Upper lobe of left lung (tissue), 6 donors: ENCODE measurements around the gene GUCA1C. TPM values are rescaled to one million over a fixed set of nuclear protein-coding genes. Genes with fewer than 3 reads are reported as not detected.

Experiments
- ATAC-seq, 2 donors: fragments of 200-7000 bp; cut with Tn5 transposase; one replicate each; pipeline ENCODE4 v1.9.1; 2022; ENCODE audit warnings: mild to moderate bottlenecking in 2 of 2, moderate library complexity in 2 of 2; ENCODE audit not compliant: low FRiP score in 2 of 2
- DNase-seq, 2 donors: peaks; one replicate each; pipeline ENCODE4 v3.0.0-alpha.2; 2019 to 2020
- H3K27ac ChIP-seq, 4 donors: fragments of 200-600 bp; sonication (generic); one replicate each; pipeline ENCODE4 v1.5.1; 2016 to 2019
- H3K27me3 ChIP-seq, 4 donors: fragments of 200-600 bp; sonication (generic); one replicate each; pipeline ENCODE4 v1.5.1; 2017 to 2019
- H3K36me3 ChIP-seq, 4 donors: fragments of 200-600 bp; sonication (generic); one replicate each; pipeline ENCODE4 v1.5.1; 2016 to 2019
- H3K4me1 ChIP-seq, 4 donors: fragments of 200-600 bp; sonication (generic); one replicate each; pipeline ENCODE4 v1.5.1; 2018 to 2019
- H3K4me3 ChIP-seq, 4 donors: fragments of 200-600 bp; sonication (generic); one replicate each; pipeline ENCODE4 v1.5.1; 2017 to 2019; ENCODE audit warnings: mild to moderate bottlenecking in 2 of 4, moderate library complexity in 1 of 4
- H3K9me3 ChIP-seq, 4 donors: fragments of 200-600 bp; sonication (generic); one replicate each; pipeline ENCODE4 v1.5.1; 2018 to 2019
- CTCF ChIP-seq, 6 experiments: fragments of 450-650 bp in 4 of 6; fragments of 200-600 bp in 2 of 6; sonication (generic) in 2 of 6; IDR thresholded peaks; one replicate each; pipeline ENCODE4 v1.5.1; 2016 to 2019; ENCODE audit warnings: antibody characterized with exemption in 6 of 6
- EP300 ChIP-seq, 4 donors: sonication (generic); formaldehyde crosslinking; IDR thresholded peaks; one replicate each; pipeline ENCODE4 v1.5.1; 2017; ENCODE audit warnings: antibody characterized with exemption in 4 of 4, control low read depth in 2 of 4
- POLR2A ChIP-seq, 4 donors: fragments of 450-650 bp; IDR thresholded peaks; one replicate each; pipeline ENCODE4 v1.5.1; 2016 to 2017; ENCODE audit warnings: antibody characterized with exemption in 4 of 4, mild to moderate bottlenecking in 2 of 4
- POLR2AphosphoS5 ChIP-seq, 2 donors: sonication (generic); formaldehyde crosslinking; IDR thresholded peaks; one replicate each; pipeline ENCODE4 v1.5.1; 2017; ENCODE audit warnings: antibody characterized with exemption in 2 of 2
- WGBS, 2 donors: methylation state at CpG; one replicate each; pipeline ENCODE4 v1.1.5; 2017 to 2018; 5-methylcytosine and 5-hydroxymethylcytosine counted together
- total RNA-seq, 6 donors: library from RNA; depleted of rRNA in 4 of 6; stranded (reverse); fragments of >200 nt in 4 of 6; gene quantifications; one replicate each; pipeline versions ENCODE4 v1.1.0 to v1.2.1, GENCODE V29; 2016 to 2021
- donor health status: DM: no; HTN: no; CAD: no; lungs with moderate emphysema.
- donor health status: DM: no; HTN: yes; CAD: no; lungs with severe emphysema.

GUCA1C gene
- total RNA-seq, 6 donors from 2014 or later: not detected

DNA sequence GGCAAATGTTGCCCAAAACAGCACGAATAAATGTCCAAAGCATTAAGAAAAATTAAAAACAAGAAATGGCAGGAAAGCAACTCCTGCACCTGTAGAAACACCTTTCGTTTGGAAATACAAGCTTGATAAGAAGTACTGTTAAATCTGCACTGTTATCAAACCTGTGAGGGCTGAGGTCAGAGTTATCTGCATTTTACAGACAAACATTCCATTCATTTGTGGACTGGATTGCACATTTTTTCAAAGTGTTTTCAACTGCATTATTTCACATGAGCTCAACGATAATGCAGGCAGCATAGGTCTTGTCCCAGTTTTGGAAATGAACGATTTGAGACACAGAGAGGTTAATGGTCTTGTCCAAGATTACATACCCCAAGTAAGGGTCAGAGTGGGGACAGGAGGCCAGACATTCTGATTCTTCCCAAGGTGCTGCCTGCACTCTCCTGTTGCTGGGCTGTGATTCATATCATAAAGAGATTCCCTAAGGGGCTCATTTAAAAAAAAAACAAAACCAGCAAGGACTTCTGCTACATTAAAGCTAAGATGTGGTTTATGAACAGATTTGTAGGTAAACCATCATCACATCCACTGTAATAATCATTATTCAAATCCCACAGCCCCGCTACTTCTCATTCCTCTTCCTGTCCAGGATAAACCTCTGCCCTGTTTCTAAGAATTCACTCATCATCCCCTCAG is 13.0 kb downstream of the GUCA1C start:
- TF ChIP-seq EP300 (IDR thresholded peaks at IDR 0.05) (no peak), POLR2AphosphoS5 (IDR thresholded peaks at IDR 0.05) (no peak), CTCF (IDR thresholded peaks at IDR 0.05) (no peak), POLR2A (IDR thresholded peaks at IDR 0.05) (no peak)
- no peaks in the 10 kb centered on the region for H3K27me3 ChIP-seq
- no peak for ATAC-seq
- H3K4me1 ChIP-seq: no peaks in the 10 kb centered on the region
- no peaks in the 10 kb centered on the region for H3K36me3 ChIP-seq
- no peaks in the 10 kb centered on the region for H3K9me3 ChIP-seq
- no peak overlapping the region for H3K4me3 ChIP-seq
- no peak for DNase-seq
- H3K27ac ChIP-seq: no peak overlapping the region
- 42 to 53% methylated on average over 5 of the region's 5 CpGs for WGBS, 2 donors

GRCh38 chr3:108940166-108940565 is 13.5 kb downstream of the GUCA1C start:
- Histone ChIP-seq H3K36me3 (no peaks in the 10 kb centered on the region), H3K27ac (no peak overlapping the region), H3K4me3 (no peak overlapping the region), H3K27me3 (no peaks in the 10 kb centered on the region), H3K4me1 (no peaks in the 10 kb centered on the region), H3K9me3 (no peaks in the 10 kb centered on the region)
- no peak for ATAC-seq
- no peak for TF ChIP-seq POLR2A (IDR thresholded peaks at IDR 0.05)
- DNase-seq: no peak
- 54 to 59% methylated on average over 4 of the region's 4 CpGs for WGBS, 2 donors

DNA sequence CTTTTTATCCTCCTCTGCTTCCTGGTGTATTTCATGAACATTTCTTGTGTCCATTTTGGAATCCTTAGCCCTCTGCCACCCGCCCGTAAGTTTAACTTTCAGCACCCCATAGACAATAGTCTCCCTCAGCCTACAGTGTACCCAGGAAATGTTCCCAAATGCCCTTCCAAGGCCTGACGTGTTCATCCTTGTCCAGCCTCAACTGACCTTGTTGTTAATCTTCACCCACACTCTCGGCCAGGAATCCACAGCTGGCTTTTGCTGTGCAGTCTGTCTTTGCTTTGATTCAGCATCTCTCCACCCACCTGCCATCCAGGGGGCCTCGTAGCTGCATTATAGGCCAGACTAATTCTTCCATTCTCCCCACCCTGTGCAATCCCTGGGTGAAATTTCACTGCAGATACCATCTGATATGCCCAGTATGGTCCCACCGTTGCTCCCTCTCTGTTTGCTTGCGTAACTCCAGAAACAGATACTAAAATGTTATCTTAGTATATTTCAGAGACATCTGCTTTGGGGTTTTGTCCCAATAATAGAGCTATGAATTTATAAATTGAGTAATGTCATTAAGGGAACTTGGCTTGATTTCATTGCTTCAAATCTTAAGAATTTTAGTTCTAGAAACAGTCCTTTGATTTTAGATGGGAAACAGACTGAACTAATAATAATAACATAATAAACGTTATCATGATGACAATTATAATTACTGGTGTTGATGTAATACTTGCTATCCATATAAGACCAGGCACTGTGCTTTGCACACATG is 16.6 kb downstream of the GUCA1C start:
- no peaks in the 10 kb centered on the region for H3K27me3 ChIP-seq
- no peaks in the 10 kb centered on the region for H3K36me3 ChIP-seq
- no peak overlapping the region for H3K27ac ChIP-seq
- WGBS, 2 donors: 72 to 80% methylated on average over 8 of the region's 8 CpGs
- DNase-seq (no peak), ATAC-seq (no peak)
- H3K4me3 ChIP-seq: no peak overlapping the region
- TF ChIP-seq EP300 (IDR thresholded peaks at IDR 0.05) (no peak), POLR2A (IDR thresholded peaks at IDR 0.05) (no peak), POLR2AphosphoS5 (IDR thresholded peaks at IDR 0.05) (no peak), CTCF (IDR thresholded peaks at IDR 0.05) (no peak)
- no peaks in the 10 kb centered on the region for H3K9me3 ChIP-seq
- no peaks in the 10 kb centered on the region for H3K4me1 ChIP-seq

GRCh38 chr3:108931035-108931434 is 22.6 kb downstream of the GUCA1C start:
- DNase-seq: no peak
- no peaks in the 10 kb centered on the region for H3K4me1 ChIP-seq
- no peak overlapping the region for H3K27ac ChIP-seq
- no peaks in the 10 kb centered on the region for H3K9me3 ChIP-seq
- H3K27me3 ChIP-seq: no peaks in the 10 kb centered on the region
- no peak for TF ChIP-seq CTCF (IDR thresholded peaks at IDR 0.05)
- no peak for TF ChIP-seq POLR2AphosphoS5 (IDR thresholded peaks at IDR 0.05)
- TF ChIP-seq POLR2A (IDR thresholded peaks at IDR 0.05): no peak
- no peak for TF ChIP-seq EP300 (IDR thresholded peaks at IDR 0.05)
- ATAC-seq: no peak
- H3K4me3 ChIP-seq: no peak overlapping the region
- no peaks in the 10 kb centered on the region for H3K36me3 ChIP-seq

DNA sequence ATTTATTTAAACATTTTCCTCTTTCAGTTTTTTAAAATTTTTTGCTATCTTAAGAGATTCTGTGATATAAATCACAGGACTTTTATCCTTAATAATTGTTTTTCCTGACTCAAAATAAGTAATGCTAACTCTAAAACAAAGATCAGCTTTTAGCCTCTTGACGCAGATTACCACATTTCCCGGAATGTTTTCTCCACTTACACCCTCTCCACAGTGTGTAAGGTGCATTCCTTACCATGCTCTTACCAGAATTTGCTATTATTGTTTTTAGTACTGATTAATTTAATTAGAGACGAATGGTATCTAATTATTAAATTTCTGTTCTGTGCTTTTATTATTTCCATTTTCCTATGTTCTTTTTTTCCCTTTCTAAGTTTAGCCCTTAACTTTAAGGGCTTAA is 34.8 kb downstream of the GUCA1C start:
- ATAC-seq (no peak), DNase-seq (no peak)
- H3K36me3 ChIP-seq: no peaks in the 10 kb centered on the region
- no peak overlapping the region for H3K27ac ChIP-seq
- H3K4me1 ChIP-seq: peaks cover 0 to 9% (median 0%) of the 10 kb centered on the region in 4 donors
- no peak overlapping the region for H3K4me3 ChIP-seq
- H3K27me3 ChIP-seq: no peaks in the 10 kb centered on the region
- H3K9me3 ChIP-seq: no peaks in the 10 kb centered on the region
- WGBS, 2 donors: 71 to 73% methylated on average over 3 of the region's 3 CpGs
- no peak for TF ChIP-seq EP300 (IDR thresholded peaks at IDR 0.05)
- no peak for TF ChIP-seq POLR2A (IDR thresholded peaks at IDR 0.05)
- no peak for TF ChIP-seq CTCF (IDR thresholded peaks at IDR 0.05)
- no peak for TF ChIP-seq POLR2AphosphoS5 (IDR thresholded peaks at IDR 0.05)
